ENCODE results near the gene TNNT2.

The TNNT2 gene

GRCh38 chr1:201377611-201378092 lies at the start of gene TNNT2:
Gene TNNT2, minus strand, starts transcription at chr1:201377680. Its CDS starts 4,426 bp downstream, at chr1:201373254.
- Histone ChIP-seq H3K4me3 (ENCODE audit: low read length) (no peak within 1 kb of the TSS), H3K27ac (ENCODE audit: low read depth, low read length) (no peak within 1 kb of the TSS), H3K9ac (ENCODE audit: low read length) (no peak within 1 kb of the TSS), H3K4me1 (ENCODE audit: control insufficient read depth, insufficient read depth, low read length) (no peaks in the 10 kb centered on the region), H3K27me3 (ENCODE audit: control insufficient read depth, insufficient read depth, low read length) (peaks cover 7% of the 10 kb centered on the region), H3K36me3 (ENCODE audit: control insufficient read depth, insufficient read depth, low read length) (no peaks in the 10 kb centered on the region)

GRCh38 chr1:201426479-201427310 lies 49.2 kb upstream of the TNNT2 start:
- Histone ChIP-seq H3K4me3 (ENCODE audit: low read length) (no peak overlapping the region), H3K36me3 (ENCODE audit: control insufficient read depth, insufficient read depth, low read length) (no peaks in the 10 kb centered on the region), H3K9ac (ENCODE audit: low read length) (no peak overlapping the region), H3K27ac (ENCODE audit: low read depth, low read length) (no peak overlapping the region), H3K4me1 (ENCODE audit: control insufficient read depth, insufficient read depth, low read length) (no peaks in the 10 kb centered on the region), H3K27me3 (ENCODE audit: control insufficient read depth, insufficient read depth, low read length) (no peaks in the 10 kb centered on the region)

GRCh38 chr1:201424146-201424545 lies 46.7 kb upstream of the TNNT2 start:
- Histone ChIP-seq H3K27ac (ENCODE audit: low read depth, low read length) (no peak overlapping the region), H3K27me3 (ENCODE audit: control insufficient read depth, insufficient read depth, low read length) (no peaks in the 10 kb centered on the region), H3K4me3 (ENCODE audit: low read length) (no peak overlapping the region), H3K4me1 (ENCODE audit: control insufficient read depth, insufficient read depth, low read length) (no peaks in the 10 kb centered on the region), H3K36me3 (ENCODE audit: control insufficient read depth, insufficient read depth, low read length) (no peaks in the 10 kb centered on the region), H3K9ac (ENCODE audit: low read length) (no peak overlapping the region)

DNA sequence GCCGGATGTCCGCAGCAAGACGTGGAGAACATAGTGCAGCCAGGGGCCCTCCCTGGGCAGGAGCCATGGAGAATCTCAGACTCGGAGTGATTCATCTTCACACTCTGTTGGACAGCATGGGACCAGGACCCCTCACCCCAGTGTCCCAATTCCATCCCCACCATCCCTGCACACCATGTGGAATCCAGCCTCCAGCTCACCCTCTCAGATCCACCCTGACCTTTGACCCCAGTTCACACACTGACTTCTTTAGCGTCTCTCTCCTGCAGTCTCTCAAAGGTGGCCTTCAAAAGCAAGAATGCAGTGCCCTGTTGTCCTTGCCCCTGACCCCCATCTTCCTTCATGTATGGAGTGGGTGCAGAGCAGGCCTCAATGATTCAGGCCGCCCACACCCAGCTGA lies 46.2 kb upstream of the TNNT2 start:
- H3K4me3 ChIP-seq (ENCODE audit: low read length): no peak overlapping the region
- no peaks in the 10 kb centered on the region for H3K36me3 ChIP-seq (ENCODE audit: control insufficient read depth, insufficient read depth, low read length)
- H3K9ac ChIP-seq (ENCODE audit: low read length): no peak overlapping the region
- no peak overlapping the region for H3K27ac ChIP-seq (ENCODE audit: low read depth, low read length)
- no peaks in the 10 kb centered on the region for H3K27me3 ChIP-seq (ENCODE audit: control insufficient read depth, insufficient read depth, low read length)
- H3K4me1 ChIP-seq (ENCODE audit: control insufficient read depth, insufficient read depth, low read length): no peaks in the 10 kb centered on the region

GRCh38 chr1:201422436-201423030 lies 45.1 kb upstream of the TNNT2 start:
- no peak overlapping the region for H3K4me3 ChIP-seq (ENCODE audit: low read length)
- H3K36me3 ChIP-seq (ENCODE audit: control insufficient read depth, insufficient read depth, low read length): no peaks in the 10 kb centered on the region
- H3K9ac ChIP-seq (ENCODE audit: low read length): no peak overlapping the region
- H3K27me3 ChIP-seq (ENCODE audit: control insufficient read depth, insufficient read depth, low read length): no peaks in the 10 kb centered on the region
- no peaks in the 10 kb centered on the region for H3K4me1 ChIP-seq (ENCODE audit: control insufficient read depth, insufficient read depth, low read length)
- H3K27ac ChIP-seq (ENCODE audit: low read depth, low read length): no peak overlapping the region

- Histone ChIP-seq H3K36me3 (ENCODE audit: control insufficient read depth, insufficient read depth, low read length) (no peaks in the 10 kb centered on the region), H3K4me3 (ENCODE audit: low read length) (no peak overlapping the region), H3K27ac (ENCODE audit: low read depth, low read length) (no peak overlapping the region), H3K27me3 (ENCODE audit: control insufficient read depth, insufficient read depth, low read length) (no peaks in the 10 kb centered on the region), H3K9ac (ENCODE audit: low read length) (no peak overlapping the region), H3K4me1 (ENCODE audit: control insufficient read depth, insufficient read depth, low read length) (no peaks in the 10 kb centered on the region)
Observed at GRCh38 chr1:201422026-201422425, 44.5 kb upstream of the TNNT2 start.

DNA sequence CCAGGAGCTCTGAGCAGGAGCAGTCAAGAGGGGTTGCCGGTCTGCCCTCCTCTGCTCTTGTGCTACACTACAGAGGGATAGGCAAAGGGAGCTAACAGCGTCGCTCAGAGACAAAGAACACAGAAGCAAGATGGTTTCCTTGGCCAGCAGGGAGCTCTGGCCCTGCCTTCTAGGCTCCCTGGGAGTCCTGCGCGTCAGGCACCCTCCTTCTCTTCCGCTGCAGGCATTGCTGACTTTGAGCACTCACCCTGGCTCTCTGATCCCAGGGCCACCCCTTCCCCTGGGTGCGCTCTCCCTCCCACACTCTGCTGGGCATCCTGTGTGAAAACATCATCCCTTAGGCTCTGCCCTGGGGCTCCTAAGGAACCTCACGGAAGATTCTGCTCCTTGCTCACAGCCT lies 43.6 kb upstream of the TNNT2 start:
- H3K4me1 ChIP-seq (ENCODE audit: control insufficient read depth, insufficient read depth, low read length): no peaks in the 10 kb centered on the region
- no peak overlapping the region for H3K4me3 ChIP-seq (ENCODE audit: low read length)
- no peak overlapping the region for H3K27ac ChIP-seq (ENCODE audit: low read depth, low read length)
- no peaks in the 10 kb centered on the region for H3K27me3 ChIP-seq (ENCODE audit: control insufficient read depth, insufficient read depth, low read length)
- no peaks in the 10 kb centered on the region for H3K36me3 ChIP-seq (ENCODE audit: control insufficient read depth, insufficient read depth, low read length)
- H3K9ac ChIP-seq (ENCODE audit: low read length): no peak overlapping the region

GRCh38 chr1:201420608-201421002 lies 43.1 kb upstream of the TNNT2 start:
- H3K9ac ChIP-seq (ENCODE audit: low read length): no peak overlapping the region
- no peaks in the 10 kb centered on the region for H3K27me3 ChIP-seq (ENCODE audit: control insufficient read depth, insufficient read depth, low read length)
- H3K4me1 ChIP-seq (ENCODE audit: control insufficient read depth, insufficient read depth, low read length): no peaks in the 10 kb centered on the region
- no peak overlapping the region for H3K4me3 ChIP-seq (ENCODE audit: low read length)
- H3K27ac ChIP-seq (ENCODE audit: low read depth, low read length): no peak overlapping the region
- H3K36me3 ChIP-seq (ENCODE audit: control insufficient read depth, insufficient read depth, low read length): no peaks in the 10 kb centered on the region

DNA sequence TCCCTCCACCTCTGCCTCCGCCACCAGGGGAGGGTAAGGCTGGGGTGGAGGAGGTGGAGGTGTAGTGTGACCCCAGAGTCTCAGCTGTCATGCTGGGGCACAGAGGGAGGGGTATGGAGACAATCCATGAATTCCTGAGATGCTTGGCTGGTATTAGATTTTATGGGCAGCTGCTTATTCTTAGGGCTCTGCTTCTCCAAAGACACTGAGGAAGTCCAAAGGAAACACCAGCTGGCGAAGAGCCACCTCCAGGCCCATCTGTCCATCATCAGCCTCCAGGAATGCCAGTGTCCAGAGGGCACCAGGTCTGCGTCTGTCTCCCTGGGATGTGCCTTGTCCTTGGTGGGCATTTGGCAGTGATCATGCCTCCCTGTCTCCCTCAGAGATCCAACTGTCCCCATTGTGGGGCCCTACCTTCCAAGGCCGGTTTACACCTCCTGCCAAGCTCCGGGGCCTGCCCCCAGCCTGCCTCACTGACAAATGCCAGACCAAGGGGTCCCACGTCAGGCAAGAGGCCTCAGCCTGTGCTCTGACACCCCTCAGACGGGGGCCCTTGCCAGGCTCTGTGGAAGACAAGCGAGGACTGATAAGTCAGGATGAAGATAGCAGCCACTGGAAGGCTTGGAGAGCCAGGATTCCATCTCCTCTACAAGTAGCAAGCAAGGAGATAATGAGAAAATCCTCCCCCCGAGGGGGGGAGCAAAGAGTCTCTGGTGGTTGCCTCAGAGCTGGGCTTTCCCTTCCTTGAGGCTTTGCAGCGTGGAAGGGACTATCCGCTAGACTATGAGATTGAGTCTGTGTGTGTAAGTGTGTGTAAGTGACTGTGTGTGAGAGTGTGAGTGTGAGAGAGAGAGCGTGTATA lies 42.5 kb upstream of the TNNT2 start:
- Histone ChIP-seq H3K36me3 (ENCODE audit: control insufficient read depth, insufficient read depth, low read length) (no peaks in the 10 kb centered on the region), H3K4me1 (ENCODE audit: control insufficient read depth, insufficient read depth, low read length) (no peaks in the 10 kb centered on the region), H3K9ac (ENCODE audit: low read length) (no peak overlapping the region), H3K4me3 (ENCODE audit: low read length) (no peak overlapping the region), H3K27me3 (ENCODE audit: control insufficient read depth, insufficient read depth, low read length) (no peaks in the 10 kb centered on the region), H3K27ac (ENCODE audit: low read depth, low read length) (no peak overlapping the region)

DNA sequence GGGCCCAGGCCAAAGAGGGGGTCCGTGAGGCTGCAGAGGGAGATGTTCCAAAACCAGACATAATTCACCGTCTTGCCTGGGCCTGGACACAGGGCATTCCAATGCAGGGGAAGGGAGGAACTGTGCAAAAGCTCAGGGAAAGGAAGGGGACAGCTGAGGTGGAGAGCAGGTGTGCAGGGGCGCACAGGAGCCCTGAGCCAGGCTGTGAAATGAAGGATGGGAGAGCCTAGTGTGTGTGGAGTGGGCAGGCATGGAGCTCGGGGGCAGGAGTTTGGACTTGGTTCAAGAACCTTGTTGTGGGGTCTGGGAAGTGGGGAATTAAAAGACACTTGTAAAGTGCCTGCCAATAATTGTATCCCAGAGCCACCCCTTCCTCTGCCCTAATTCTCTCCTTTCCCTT lies 41.8 kb upstream of the TNNT2 start:
- Histone ChIP-seq H3K36me3 (ENCODE audit: control insufficient read depth, insufficient read depth, low read length) (no peaks in the 10 kb centered on the region), H3K27ac (ENCODE audit: low read depth, low read length) (no peak overlapping the region), H3K4me1 (ENCODE audit: control insufficient read depth, insufficient read depth, low read length) (no peaks in the 10 kb centered on the region), H3K9ac (ENCODE audit: low read length) (no peak overlapping the region), H3K27me3 (ENCODE audit: control insufficient read depth, insufficient read depth, low read length) (no peaks in the 10 kb centered on the region), H3K4me3 (ENCODE audit: low read length) (no peak overlapping the region)

DNA sequence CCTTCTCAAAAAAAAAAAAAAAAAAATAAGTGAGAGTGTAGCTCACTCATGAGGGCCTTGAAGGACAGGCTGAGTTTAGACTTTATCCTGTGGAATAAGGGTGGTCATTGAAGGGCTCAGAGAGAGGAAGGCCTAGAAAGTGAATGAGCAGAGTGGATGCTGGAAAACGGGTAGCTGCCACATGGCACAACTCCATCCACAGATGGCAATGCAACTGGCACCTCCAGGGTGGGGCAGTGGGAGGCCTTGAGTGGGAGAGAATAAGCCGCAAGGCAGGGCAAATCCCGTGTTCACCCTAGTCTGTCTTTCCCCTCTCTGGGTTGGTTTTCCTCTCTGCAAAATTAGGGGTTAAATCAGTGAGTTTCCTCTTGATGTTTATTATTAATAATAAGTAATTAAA lies 41.0 kb upstream of the TNNT2 start:
- Histone ChIP-seq H3K4me3 (ENCODE audit: low read length) (no peak overlapping the region), H3K36me3 (ENCODE audit: control insufficient read depth, insufficient read depth, low read length) (no peaks in the 10 kb centered on the region), H3K9ac (ENCODE audit: low read length) (no peak overlapping the region), H3K27ac (ENCODE audit: low read depth, low read length) (no peak overlapping the region), H3K27me3 (ENCODE audit: control insufficient read depth, insufficient read depth, low read length) (no peaks in the 10 kb centered on the region), H3K4me1 (ENCODE audit: control insufficient read depth, insufficient read depth, low read length) (no peaks in the 10 kb centered on the region)

GRCh38 chr1:201414051-201414738 lies 36.7 kb upstream of the TNNT2 start:
- H3K4me3 ChIP-seq (ENCODE audit: low read length): no peak overlapping the region
- no peaks in the 10 kb centered on the region for H3K27me3 ChIP-seq (ENCODE audit: control insufficient read depth, insufficient read depth, low read length)
- no peaks in the 10 kb centered on the region for H3K4me1 ChIP-seq (ENCODE audit: control insufficient read depth, insufficient read depth, low read length)
- no peak overlapping the region for H3K9ac ChIP-seq (ENCODE audit: low read length)
- H3K27ac ChIP-seq (ENCODE audit: low read depth, low read length): no peak overlapping the region
- H3K36me3 ChIP-seq (ENCODE audit: control insufficient read depth, insufficient read depth, low read length): no peaks in the 10 kb centered on the region
